ENCODE measurements around the gene ZNF10.
A peak's percentile ranks its signal among the peaks of the same experiment; 100 is the strongest.

Gene ZNF10

GRCh38 chr12:133130038-133130807 is at the start of gene ZNF10, which contains the start of gene ZNF891:
ZNF10 (plus strand) TSS chr12:133130627; CDS start chr12:133144493, 13,866 bp downstream.
ZNF891 (minus strand) TSS chr12:133130274; CDS start chr12:133121918, 8,356 bp downstream.
- peak; percentile 76 for DNase-seq (ENCODE audit: low read depth)

GRCh38 chr12:133081159-133081780 is 49.2 kb upstream of the ZNF10 start:
- no peak for DNase-seq (ENCODE audit: low read depth)

DNA sequence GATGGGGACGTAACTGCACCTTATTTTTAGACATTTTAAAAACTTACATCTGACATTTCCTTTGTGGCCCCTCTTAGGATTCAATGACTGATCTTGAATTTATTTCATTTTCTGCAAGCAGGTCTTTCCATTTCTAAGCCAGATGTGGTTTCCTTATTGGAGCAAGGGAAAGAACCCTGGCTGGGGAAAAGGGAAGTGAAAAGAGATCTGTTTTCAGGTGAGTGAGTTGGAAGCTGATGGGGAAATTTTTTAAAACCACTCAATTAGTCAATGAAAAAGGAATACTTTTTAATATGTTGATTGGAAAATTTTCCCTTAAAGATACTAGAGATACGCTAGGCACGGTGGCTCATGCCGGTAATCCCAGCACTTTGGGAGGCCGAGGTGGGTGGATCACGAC is 47.1 kb upstream of the ZNF10 start:
- no peak for DNase-seq (ENCODE audit: low read depth)

DNA sequence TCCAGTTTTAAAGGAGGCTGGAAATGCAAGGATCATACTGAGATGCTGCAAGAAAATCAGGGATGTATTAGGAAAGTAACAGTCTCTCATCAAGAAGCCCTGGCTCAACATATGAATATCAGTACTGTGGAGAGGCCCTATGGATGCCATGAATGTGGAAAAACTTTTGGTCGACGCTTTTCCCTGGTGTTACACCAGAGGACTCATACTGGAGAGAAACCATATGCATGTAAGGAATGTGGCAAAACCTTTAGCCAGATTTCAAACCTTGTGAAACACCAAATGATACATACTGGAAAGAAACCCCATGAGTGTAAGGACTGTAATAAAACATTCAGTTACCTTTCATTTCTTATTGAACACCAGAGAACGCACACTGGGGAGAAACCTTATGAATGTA is 24.8 kb upstream of the ZNF10 start:
- no peak for DNase-seq (ENCODE audit: low read depth)

DNA sequence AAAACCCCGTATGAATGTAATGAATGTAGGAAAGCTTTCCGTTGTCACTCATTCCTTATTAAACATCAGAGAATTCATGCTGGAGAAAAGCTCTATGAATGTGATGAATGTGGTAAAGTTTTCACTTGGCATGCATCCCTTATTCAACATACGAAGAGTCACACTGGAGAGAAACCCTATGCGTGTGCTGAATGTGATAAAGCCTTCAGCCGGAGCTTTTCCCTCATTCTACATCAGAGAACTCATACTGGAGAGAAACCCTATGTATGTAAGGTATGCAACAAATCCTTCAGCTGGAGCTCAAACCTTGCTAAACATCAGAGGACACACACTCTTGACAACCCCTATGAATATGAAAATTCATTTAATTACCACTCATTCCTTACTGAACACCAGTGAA is 24.2 kb upstream of the ZNF10 start:
- no peak for DNase-seq (ENCODE audit: low read depth)

DNA sequence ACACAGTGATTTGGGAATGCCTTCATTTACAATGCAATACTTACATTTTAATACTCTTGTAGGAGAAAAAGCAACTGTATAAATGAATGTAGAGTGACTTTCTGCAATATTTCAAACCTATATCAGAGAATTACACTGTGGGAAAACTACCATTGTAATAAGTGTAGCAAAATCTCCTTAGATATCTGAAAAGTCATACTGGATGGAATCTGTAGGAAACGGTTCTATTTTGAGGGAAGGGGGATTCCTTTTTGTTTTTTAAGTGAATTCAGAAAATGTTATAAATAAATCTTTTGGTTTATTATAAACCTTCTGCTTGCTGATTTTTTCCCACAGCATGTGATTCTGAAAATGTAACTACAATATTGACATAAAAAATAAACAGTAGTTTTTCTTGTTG is 23.3 kb upstream of the ZNF10 start:
- DNase-seq (ENCODE audit: low read depth) = no peak

GRCh38 chr12:133108150-133108549 is 22.3 kb upstream of the ZNF10 start:
- no peak for DNase-seq (ENCODE audit: low read depth)

- DNase-seq (ENCODE audit: low read depth) = no peak
Observed at GRCh38 chr12:133120385-133121191, 9.8 kb upstream of the ZNF10 start.

GRCh38 chr12:133124674-133125073 is 5.8 kb upstream of the ZNF10 start:
- no peak for DNase-seq (ENCODE audit: low read depth)

- no peak for DNase-seq (ENCODE audit: low read depth)
Observed at GRCh38 chr12:133129368-133130037, 924 bp upstream of the ZNF10 start.

GRCh38 chr12:133130808-133131128 is 341 bp downstream of the ZNF10 start:
- DNase-seq (ENCODE audit: low read depth) = no peak

DNA sequence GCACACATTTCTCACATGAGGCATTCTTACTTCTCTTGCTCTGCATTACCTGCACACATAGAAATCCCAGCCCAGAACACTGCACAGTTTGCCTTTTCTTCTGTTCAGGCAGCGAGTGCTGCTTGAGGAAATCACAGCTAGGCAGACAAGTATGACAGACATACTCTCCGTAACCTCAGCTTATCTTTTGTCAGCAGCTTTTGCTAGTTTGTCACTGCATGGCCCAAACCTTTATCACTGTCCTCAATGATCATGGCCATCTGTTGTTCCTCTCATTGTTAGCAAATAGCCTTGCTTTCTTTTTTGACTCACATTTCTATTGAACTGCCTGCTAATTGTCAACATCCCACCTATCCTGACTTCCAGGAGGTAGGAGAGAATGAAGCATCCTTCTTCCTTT is 5.3 kb downstream of the ZNF10 start:
- no peak for DNase-seq (ENCODE audit: low read depth)

GRCh38 chr12:133145981-133146380 is 15.6 kb downstream of the ZNF10 start:
- DNase-seq (ENCODE audit: low read depth) = no peak

DNA sequence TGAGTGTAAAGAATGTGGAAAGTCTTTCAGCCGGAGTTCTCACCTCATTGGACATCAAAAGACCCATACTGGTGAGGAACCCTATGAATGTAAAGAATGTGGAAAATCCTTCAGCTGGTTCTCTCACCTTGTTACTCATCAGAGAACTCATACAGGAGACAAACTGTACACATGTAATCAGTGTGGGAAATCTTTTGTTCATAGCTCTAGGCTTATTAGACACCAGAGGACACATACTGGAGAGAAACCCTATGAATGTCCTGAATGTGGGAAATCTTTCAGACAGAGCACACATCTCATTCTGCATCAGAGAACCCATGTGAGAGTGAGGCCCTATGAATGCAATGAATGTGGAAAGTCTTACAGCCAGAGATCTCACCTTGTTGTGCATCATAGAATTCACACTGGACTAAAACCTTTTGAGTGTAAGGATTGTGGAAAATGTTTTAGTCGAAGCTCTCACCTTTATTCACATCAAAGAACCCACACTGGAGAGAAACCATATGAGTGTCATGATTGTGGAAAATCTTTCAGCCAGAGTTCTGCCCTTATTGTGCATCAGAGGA is 25.8 kb downstream of the ZNF10 start:
- no peak for DNase-seq (ENCODE audit: low read depth)

DNA sequence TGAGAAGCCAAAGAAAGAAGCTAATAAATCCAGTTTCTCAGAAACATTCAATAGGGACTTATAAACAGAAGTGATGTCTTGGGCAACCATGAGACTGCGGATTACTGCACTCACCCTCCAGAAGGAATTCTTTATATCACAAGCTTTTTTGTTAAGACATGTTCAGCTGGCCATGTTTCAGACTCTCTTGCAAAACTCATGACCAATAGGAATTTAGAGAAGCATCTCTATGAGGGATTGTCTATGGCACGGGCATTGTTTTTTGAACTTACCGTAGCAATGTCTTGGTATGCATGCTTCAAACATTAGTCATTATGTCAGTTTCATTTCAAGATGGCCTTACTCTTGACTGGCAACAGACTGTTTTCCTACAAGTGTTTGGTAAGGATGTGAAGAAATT is 35.3 kb downstream of the ZNF10 start:
- no peak for DNase-seq (ENCODE audit: low read depth)

DNA sequence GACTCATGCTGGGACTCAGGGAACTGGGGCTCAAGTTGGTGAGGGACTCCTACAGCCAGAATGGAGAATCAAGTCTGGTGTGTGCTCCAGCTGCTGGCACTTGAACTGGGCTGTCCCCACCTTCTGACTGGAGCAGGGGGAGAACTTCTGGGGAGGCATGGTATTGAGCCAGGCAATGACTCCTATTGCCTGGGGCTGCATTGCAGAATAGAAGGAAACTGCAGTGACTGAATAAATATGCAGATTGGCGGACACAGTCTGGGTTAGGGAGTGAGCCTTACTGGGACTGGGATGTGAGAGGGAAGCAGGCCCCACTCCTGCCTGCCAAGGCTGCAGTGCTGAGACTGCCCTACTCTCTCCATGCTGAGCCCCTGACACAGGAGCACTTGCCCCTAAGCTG is 42.1 kb downstream of the ZNF10 start:
- no peak for DNase-seq (ENCODE audit: low read depth)

DNA sequence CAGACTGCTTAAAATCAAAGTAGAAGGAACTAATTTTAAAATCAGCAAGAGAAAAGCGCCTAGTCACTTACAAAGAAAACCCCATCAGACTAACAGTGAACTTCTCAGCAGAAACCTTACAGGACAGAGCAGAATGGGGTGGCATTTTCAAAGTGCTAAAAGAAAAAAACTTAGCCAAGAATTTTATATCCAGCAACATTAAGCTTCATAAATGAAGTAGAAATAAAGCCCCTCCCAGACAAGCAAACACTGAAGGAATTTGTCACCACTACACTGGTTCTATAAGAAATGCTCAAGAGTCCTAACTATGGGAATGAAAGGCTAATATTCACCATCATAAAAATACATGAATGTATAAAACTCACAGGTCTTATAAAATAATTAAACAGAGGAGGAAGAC is 44.5 kb downstream of the ZNF10 start:
- no peak for DNase-seq (ENCODE audit: low read depth)

- DNase-seq (ENCODE audit: low read depth) = no peak
Observed at GRCh38 chr12:133180669-133181068, 50.2 kb downstream of the ZNF10 start.

DNA sequence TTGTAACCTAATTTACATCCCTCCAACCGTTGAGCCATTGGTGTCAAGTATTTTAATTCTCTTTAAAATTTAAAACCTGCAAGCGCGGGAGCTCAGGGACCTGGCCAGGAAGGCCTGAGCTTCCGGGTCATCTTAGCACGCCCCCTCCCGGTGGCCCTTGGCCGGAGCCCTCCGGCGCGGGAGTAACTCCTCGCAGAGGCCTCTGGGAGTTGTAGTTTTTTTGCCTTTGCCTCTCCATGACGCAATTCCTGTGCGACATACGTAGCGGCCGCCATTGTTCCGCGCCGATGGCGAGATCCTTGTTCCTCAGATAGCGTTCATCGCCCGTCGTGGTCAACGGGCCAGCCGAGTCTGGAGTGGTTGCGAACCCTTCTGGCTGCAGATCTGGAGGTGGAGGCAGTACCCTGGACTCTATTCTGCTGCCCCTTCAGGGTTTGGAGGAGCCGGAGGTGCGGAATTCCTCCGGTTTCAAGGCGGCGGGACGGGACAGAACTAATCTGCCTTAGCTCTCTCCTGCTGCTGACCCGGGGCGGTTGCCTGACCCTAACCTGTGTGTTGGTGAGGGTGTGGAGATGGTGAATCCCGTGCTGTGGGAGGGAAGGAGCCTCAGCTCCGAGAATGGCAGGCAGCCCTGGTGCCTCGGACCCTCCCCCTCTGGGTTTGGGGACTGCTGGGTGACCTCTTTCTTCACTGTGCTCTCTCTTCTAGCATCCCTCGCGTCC is 51.0 kb downstream of the ZNF10 start, which contains the start of gene ZNF268:
TSS of gene ZNF268 (plus strand) at position 258 of the 722 bp plus-strand sequence. CDS start 503 bp downstream, outside the sequence.
- peak; percentile 68 for DNase-seq (ENCODE audit: low read depth)

- DNase-seq (ENCODE audit: low read depth) = no peak
Observed at GRCh38 chr12:133190176-133190575, 59.7 kb downstream of the ZNF10 start.

DNA sequence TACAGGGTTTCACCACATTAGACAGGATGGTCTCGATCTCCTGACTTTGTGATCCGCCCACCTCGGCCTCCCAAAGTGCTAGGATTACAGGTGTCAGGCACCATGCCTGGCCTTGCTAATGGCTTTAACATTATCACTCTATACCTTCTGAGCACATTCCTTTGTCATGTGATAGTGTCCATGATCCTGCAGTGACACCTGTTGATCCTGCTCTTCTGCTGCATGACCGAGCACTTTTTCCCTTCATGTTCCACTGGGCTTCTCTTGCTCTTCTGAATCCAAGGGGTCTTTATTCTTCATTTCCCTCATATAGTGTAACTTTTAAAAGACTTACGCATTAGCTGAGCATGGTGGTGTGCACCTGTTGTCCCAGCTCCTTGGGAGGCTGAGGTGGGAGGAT is 62.4 kb downstream of the ZNF10 start:
- no peak for DNase-seq (ENCODE audit: low read depth)
